ENCODE measurements around the gene GDPD3. TPM values are rescaled to one million over a fixed set of nuclear protein-coding genes. Genes with fewer than 3 reads are reported as not detected.

GDPD3 gene
- total and polyA plus RNA-seq, 2 of the 13 experiments (the other 11 are each of a cell fraction or from before 2014, with no cell fraction given) = 18.7 to 20.6 TPM

GRCh38 chr16:30139583-30140481 lies 26.5 kb upstream of the GDPD3 start (continued):
- peak; percentile 56; the same call in 1 of the 2 replicates for TF ChIP-seq ZNF512B (CRISPR knock-in tag; IDR thresholded peaks at IDR 0.05; ENCODE audit: borderline replicate concordance)
- TF ChIP-seq ATF3 (CRISPR knock-in tag; IDR thresholded peaks at IDR 0.05) = no peak
- TF ChIP-seq ZNF543 (CRISPR knock-in tag; IDR thresholded peaks at IDR 0.05) = no peak
- no peak for TF ChIP-seq ZNF737 (CRISPR knock-in tag; IDR thresholded peaks at IDR 0.05; ENCODE audit: borderline replicate concordance)
- TF ChIP-seq SMC3 (IDR thresholded peaks at IDR 0.05; ENCODE audit: low read length) = peak; percentile 25; the same call in 1 of the 2 replicates
- TF ChIP-seq PATZ1 (CRISPR knock-in tag; IDR thresholded peaks at IDR 0.05) = peak; percentile 76
- TF ChIP-seq CEBPB (IDR thresholded peaks at IDR 0.05; ENCODE audit: borderline replicate concordance, low read depth, low read length) = peak; percentile 9; the same call in 1 of the 2 replicates
- TF ChIP-seq ZNF460 (CRISPR knock-in tag; IDR thresholded peaks at IDR 0.05; ENCODE audit: borderline replicate concordance) = peak; percentile 97
- no peak for TF ChIP-seq ZNF598 (CRISPR knock-in tag; IDR thresholded peaks at IDR 0.05; ENCODE audit: borderline replicate concordance)
- no peak for TF ChIP-seq NCOA5 (CRISPR knock-in tag; IDR thresholded peaks at IDR 0.05)
- TF ChIP-seq HHEX (CRISPR knock-in tag; IDR thresholded peaks at IDR 0.05) = peak; percentile 89
- no peak for TF ChIP-seq SRSF4 (IDR thresholded peaks at IDR 0.05; ENCODE audit: low read depth, low read length, poor library complexity, severe bottlenecking)
- TF ChIP-seq FOSL1 (CRISPR knock-in tag; IDR thresholded peaks at IDR 0.05; ENCODE audit: borderline replicate concordance) = no peak
- no peak for TF ChIP-seq MLLT10 (CRISPR knock-in tag; IDR thresholded peaks at IDR 0.05)
- no peak for TF ChIP-seq ISX (CRISPR knock-in tag; conservative IDR thresholded peaks at IDR 0.05)
- no peak; the same call in 1 of the 2 replicates for TF ChIP-seq SP4 (CRISPR knock-in tag; IDR thresholded peaks at IDR 0.05)
- TF ChIP-seq ZNF264 (CRISPR knock-in tag; IDR thresholded peaks at IDR 0.05) = no peak

Measured in HepG2 (cell line).